ENCODE results near the gene RPS14. TPM values are rescaled to one million over a fixed set of nuclear protein-coding genes. Genes with fewer than 3 reads are reported as not detected.
A peak's percentile ranks its signal among the peaks of the same experiment; 100 is the strongest.

Gene RPS14
- 1,000 to 10,000 TPM; 2,270 to 3,312 TPM for total RNA-seq

- H3K36me3 Mint-ChIP-seq (ENCODE audit: low read depth) = peaks cover 49% of the 10 kb centered on the region
- no peaks in the 10 kb centered on the region for H3K27me3 Mint-ChIP-seq
Observed at GRCh38 chr5:150449517-150450339, at the start of gene RPS14. TSS of gene RPS14 (minus strand) at chr5:150449739. CDS start at chr5:150447733, 2,006 bp downstream.

DNA sequence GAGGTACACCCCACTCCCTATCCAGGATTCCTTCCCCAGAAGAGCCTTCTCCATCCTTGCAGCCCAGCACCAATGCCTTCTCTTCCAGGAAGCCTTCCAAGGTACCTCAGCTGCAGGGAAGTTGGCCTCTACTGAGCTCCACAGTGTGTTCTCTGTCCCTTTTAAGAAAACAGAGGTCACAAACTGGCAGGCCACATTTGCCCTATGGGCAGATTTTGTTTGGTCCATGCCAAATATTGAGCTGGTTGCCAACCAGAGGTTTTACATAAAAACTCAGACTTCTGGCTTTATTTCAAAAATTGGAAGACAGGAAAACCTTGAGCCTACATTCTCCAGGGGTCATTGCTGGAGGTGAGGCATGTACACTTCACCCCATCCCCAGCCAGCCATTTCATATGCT, 49.4 kb upstream of the RPS14 start:
- Mint-ChIP-seq H3K9me3 (ENCODE audit: low read depth) (no peaks in the 10 kb centered on the region), H3K4me3 (no peak overlapping the region), H3K27ac (no peak overlapping the region), H3K4me1 (no peaks in the 10 kb centered on the region), H3K27me3 (no peaks in the 10 kb centered on the region), H3K36me3 (ENCODE audit: low read depth) (no peaks in the 10 kb centered on the region)
- DNase-seq = no peak
- POLR2A ChIA-PET = no interaction called here
- CTCF ChIA-PET = interaction anchor here (1.0 kb wide), 1 partner anchor 15 kb away, joined by 3 read pairs; no protein-coding TSS in a partner anchor
- intact Hi-C loops (cut with DNase I, micrococcal nuclease) = no loop called here
- ATAC-seq = no peak

More at GRCh38 chr5:150449517-150450339, at the start of gene RPS14:
- no peaks in the 10 kb centered on the region for H3K9me3 Mint-ChIP-seq (ENCODE audit: low read depth)
- ATAC-seq (peak; percentile 93), DNase-seq (peak; percentile 96)
- intact Hi-C loops (cut with DNase I, micrococcal nuclease) = loop anchor here (1.0 to 5.0 kb wide), 11 partner anchors 9 to 899 kb away; partner anchors contain the start of genes CD74 (in 1 of the 2), CSNK1A1 (in 1 of the 2), GM2A (in 1 of the 2) and HMGXB3 (in 1 of the 2)
- peaks cover 31% of the 10 kb centered on the region for H3K4me1 Mint-ChIP-seq
- CTCF ChIA-PET = interaction anchor here (0.5 to 2.1 kb wide), 25 partner anchors 9 to 459 kb away, joined by 3 to 11 read pairs (median 4); partner anchors contain the start of genes CD74, DCTN4, IRGM and TCOF1
- peak within 1 kb of the TSS; percentile 95 for H3K4me3 Mint-ChIP-seq
- POLR2A ChIA-PET = interaction anchor here (0.6 to 1.6 kb wide), 12 partner anchors 10 to 803 kb away, joined by 3 to 10 read pairs (median 4); partner anchors contain the start of genes CD74, DCTN4, RBM22 and SMIM3
- peak within 1 kb of the TSS; percentile 99 for H3K27ac Mint-ChIP-seq

DNA sequence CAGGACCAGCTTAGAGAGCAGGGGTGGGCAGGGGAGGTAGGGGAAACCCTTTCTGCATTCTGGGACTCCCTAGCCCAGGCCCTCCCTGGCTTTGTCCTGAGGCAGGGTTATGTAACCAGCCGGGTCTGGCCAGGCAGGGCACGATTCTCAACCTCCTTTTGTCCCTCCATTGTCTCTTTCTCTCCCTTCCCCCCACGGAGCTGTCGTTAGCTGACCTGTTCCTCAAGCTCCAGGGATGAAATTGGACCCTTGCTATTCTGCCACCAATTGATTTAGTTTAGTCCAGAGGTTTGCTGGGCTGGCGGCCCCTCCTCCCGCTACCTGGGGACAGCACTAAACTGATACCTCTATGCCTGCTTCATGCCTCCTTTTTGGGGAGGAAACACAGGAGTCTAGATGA, 49.0 kb upstream of the RPS14 start:
- ATAC-seq = no peak
- H3K4me3 Mint-ChIP-seq = no peak overlapping the region
- POLR2A ChIA-PET = no interaction called here
- no peaks in the 10 kb centered on the region for H3K27me3 Mint-ChIP-seq
- H3K9me3 Mint-ChIP-seq (ENCODE audit: low read depth) = no peaks in the 10 kb centered on the region
- no peaks in the 10 kb centered on the region for H3K4me1 Mint-ChIP-seq
- H3K27ac Mint-ChIP-seq = no peak overlapping the region
- H3K36me3 Mint-ChIP-seq (ENCODE audit: low read depth) = no peaks in the 10 kb centered on the region
- no peak for DNase-seq
- CTCF ChIA-PET = no interaction called here
- intact Hi-C loops (cut with DNase I, micrococcal nuclease) = no loop called here

DNA sequence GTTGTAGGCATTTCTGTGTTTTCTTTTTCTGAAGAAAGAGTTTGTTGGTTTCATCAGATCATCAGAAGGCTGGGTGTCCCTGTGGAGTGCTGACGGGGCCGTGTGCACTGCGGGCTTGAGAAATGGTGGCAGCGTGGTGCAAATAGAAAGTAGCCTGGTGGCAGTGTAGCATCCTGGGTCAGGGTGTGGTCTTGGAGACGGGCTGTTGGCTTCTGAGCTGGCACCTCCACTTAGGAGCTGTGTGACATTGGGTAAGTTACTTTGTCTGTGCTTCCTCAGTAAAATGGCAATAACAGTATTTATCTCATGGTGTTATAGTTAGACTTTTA, 48.4 kb upstream of the RPS14 start:
- intact Hi-C loops (cut with DNase I, micrococcal nuclease) = no loop called here
- Mint-ChIP-seq H3K36me3 (ENCODE audit: low read depth) (no peaks in the 10 kb centered on the region), H3K27me3 (no peaks in the 10 kb centered on the region), H3K27ac (no peak overlapping the region), H3K4me3 (no peak overlapping the region), H3K9me3 (ENCODE audit: low read depth) (no peaks in the 10 kb centered on the region), H3K4me1 (no peaks in the 10 kb centered on the region)
- ChIA-PET POLR2A (no interaction called here), CTCF (no interaction called here)
- DNase-seq = no peak
- ATAC-seq = no peak

DNA sequence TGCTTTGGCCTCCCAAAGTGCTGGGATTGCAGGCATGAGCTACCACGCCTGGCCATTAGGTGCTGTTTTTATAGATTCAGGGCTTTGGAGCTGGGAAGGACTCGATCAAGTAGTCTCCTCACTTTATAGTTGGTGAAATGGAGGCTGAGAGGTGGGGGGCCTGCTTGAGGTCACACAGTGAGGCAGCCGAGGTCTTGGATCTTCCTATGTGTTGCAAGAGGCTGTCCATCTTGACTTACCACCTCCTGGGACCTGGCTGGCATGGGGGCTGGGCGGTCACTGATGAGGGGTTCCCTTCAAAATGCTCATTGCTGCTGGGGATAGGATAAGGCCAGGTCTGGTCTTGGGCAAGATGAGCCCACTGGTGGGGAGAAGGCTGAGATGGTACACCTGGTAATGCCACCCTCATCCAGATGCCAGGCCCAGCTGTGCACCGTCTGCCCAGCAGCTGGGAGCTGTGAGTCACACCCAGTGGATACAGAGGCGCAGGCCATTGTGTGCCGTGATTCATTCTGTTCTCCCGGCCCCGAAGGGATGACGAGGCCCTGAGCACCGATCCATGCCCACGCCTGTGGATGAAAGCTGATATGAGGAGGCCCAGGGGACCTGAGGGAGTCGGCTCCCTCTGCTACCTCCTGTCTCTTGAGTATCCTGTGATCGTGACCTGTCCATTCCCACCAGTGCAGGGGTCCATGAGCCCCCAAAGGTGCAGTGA, 47.9 kb upstream of the RPS14 start:
- Mint-ChIP-seq H3K27me3 (no peaks in the 10 kb centered on the region), H3K4me3 (no peak overlapping the region), H3K27ac (no peak overlapping the region), H3K9me3 (ENCODE audit: low read depth) (no peaks in the 10 kb centered on the region), H3K4me1 (no peaks in the 10 kb centered on the region), H3K36me3 (ENCODE audit: low read depth) (no peaks in the 10 kb centered on the region)
- ATAC-seq (no peak), DNase-seq (no peak)
- ChIA-PET CTCF (no interaction called here), POLR2A (no interaction called here)
- intact Hi-C loops (cut with DNase I, micrococcal nuclease) = no loop called here

- no peak overlapping the region for H3K4me3 Mint-ChIP-seq
- H3K27ac Mint-ChIP-seq = no peak overlapping the region
- CTCF ChIA-PET = interaction anchor here (1.0 kb wide), 1 partner anchor 157 kb away, joined by 3 read pairs; no protein-coding TSS in a partner anchor
- intact Hi-C loops (cut with DNase I, micrococcal nuclease) = no loop called here
- H3K27me3 Mint-ChIP-seq = no peaks in the 10 kb centered on the region
- DNase-seq = no peak
- H3K4me1 Mint-ChIP-seq = no peaks in the 10 kb centered on the region
- no peak for ATAC-seq
- POLR2A ChIA-PET = no interaction called here
- no peaks in the 10 kb centered on the region for H3K36me3 Mint-ChIP-seq (ENCODE audit: low read depth)
- H3K9me3 Mint-ChIP-seq (ENCODE audit: low read depth) = no peaks in the 10 kb centered on the region
Observed at GRCh38 chr5:150496534-150496933, 47.0 kb upstream of the RPS14 start.

- H3K27me3 Mint-ChIP-seq = no peaks in the 10 kb centered on the region
- intact Hi-C loops (cut with DNase I, micrococcal nuclease) = no loop called here
- POLR2A ChIA-PET = no interaction called here
Observed at GRCh38 chr5:150496098-150496497, 46.6 kb upstream of the RPS14 start.

DNA sequence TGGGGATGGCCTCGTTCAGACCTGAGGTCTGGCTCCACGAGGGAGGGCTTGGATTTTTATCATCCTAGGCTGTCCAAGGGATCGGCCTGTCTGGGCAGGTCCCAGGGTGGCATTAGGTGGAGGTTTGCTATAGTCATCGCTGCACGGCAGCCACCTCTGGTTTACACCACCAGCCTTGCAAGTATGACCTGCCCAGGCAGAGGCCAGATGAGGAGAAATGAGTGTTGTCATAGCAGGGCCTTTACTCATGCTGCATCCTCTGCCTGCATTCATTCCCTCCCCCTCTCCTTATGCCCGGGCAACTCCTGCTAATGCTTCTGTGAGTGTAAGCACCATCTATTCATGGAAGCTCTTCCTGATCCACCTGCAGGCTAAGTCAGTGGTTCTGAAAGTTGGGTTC, 43.1 kb upstream of the RPS14 start:
- CTCF ChIA-PET = interaction anchor here (0.9 kb wide), 1 partner anchor 20 kb away, joined by 3 read pairs; no protein-coding TSS in a partner anchor

More at GRCh38 chr5:150496098-150496497, 46.6 kb upstream of the RPS14 start:
- no peak overlapping the region for H3K27ac Mint-ChIP-seq
- H3K4me1 Mint-ChIP-seq = no peaks in the 10 kb centered on the region
- H3K4me3 Mint-ChIP-seq = no peak overlapping the region
- DNase-seq (no peak), ATAC-seq (no peak)
- H3K9me3 Mint-ChIP-seq (ENCODE audit: low read depth) = no peaks in the 10 kb centered on the region
- H3K36me3 Mint-ChIP-seq (ENCODE audit: low read depth) = no peaks in the 10 kb centered on the region
- CTCF ChIA-PET = interaction anchor here (1.0 kb wide), 1 partner anchor 158 kb away, joined by 3 read pairs; no protein-coding TSS in a partner anchor

GRCh38 chr5:150491876-150492275, 42.3 kb upstream of the RPS14 start:
- Mint-ChIP-seq H3K27ac (no peak overlapping the region), H3K27me3 (peaks cover 3% of the 10 kb centered on the region), H3K36me3 (ENCODE audit: low read depth) (no peaks in the 10 kb centered on the region), H3K4me3 (no peak overlapping the region), H3K4me1 (peaks cover 8% of the 10 kb centered on the region), H3K9me3 (ENCODE audit: low read depth) (no peaks in the 10 kb centered on the region)
- ChIA-PET POLR2A (no interaction called here), CTCF (interaction anchor here (0.7 to 1.4 kb wide), 2 partner anchors 20 to 24 kb away, joined by 3 read pairs; no protein-coding TSS in a partner anchor)
- ATAC-seq (no peak), DNase-seq (no peak)
- intact Hi-C loops (cut with DNase I, micrococcal nuclease) = no loop called here

More for the DNA sequence above, 43.1 kb upstream of the RPS14 start:
- intact Hi-C loops (cut with DNase I, micrococcal nuclease) = no loop called here
- Mint-ChIP-seq H3K36me3 (ENCODE audit: low read depth) (no peaks in the 10 kb centered on the region), H3K4me3 (no peak overlapping the region), H3K9me3 (ENCODE audit: low read depth) (no peaks in the 10 kb centered on the region), H3K4me1 (peaks cover 1% of the 10 kb centered on the region), H3K27me3 (no peaks in the 10 kb centered on the region), H3K27ac (no peak overlapping the region)
- ATAC-seq (no peak), DNase-seq (no peak)
- POLR2A ChIA-PET = interaction anchor here (0.7 kb wide), 2 partner anchors 204 to 930 kb away, joined by 3 read pairs; no protein-coding TSS in a partner anchor

- Mint-ChIP-seq H3K27me3 (peaks cover 3% of the 10 kb centered on the region), H3K36me3 (ENCODE audit: low read depth) (no peaks in the 10 kb centered on the region), H3K4me3 (no peak overlapping the region), H3K27ac (no peak overlapping the region), H3K4me1 (peaks cover 8% of the 10 kb centered on the region), H3K9me3 (ENCODE audit: low read depth) (no peaks in the 10 kb centered on the region)
- POLR2A ChIA-PET = no interaction called here
- DNase-seq (no peak), ATAC-seq (no peak)
- CTCF ChIA-PET = interaction anchor here (0.7 to 1.2 kb wide), 4 partner anchors 9 to 736 kb away, joined by 3 read pairs; no protein-coding TSS in a partner anchor
- intact Hi-C loops (cut with DNase I, micrococcal nuclease) = no loop called here
Observed at GRCh38 chr5:150490754-150491153, 41.2 kb upstream of the RPS14 start.

DNA sequence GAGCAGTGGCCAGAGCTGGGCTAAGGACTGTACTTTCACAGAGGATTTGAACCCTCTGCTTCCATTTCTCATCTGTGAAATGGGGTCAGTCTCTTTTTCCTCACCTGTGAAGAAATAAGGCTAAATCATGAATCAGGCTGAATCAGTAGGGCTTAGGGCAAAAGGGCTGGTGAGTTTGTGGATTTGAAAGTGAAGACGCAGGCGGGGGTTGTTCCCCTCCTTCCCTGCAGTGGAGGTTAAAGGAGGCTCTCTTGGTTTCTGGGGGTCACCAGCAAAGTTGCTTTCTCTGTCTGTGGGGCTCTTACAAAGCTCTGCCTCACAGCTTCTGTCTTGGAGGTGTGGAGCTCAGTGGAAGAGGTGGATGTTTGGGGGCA, 40.7 kb upstream of the RPS14 start:
- no peak overlapping the region for H3K4me3 Mint-ChIP-seq
- no peaks in the 10 kb centered on the region for H3K36me3 Mint-ChIP-seq (ENCODE audit: low read depth)
- no peak overlapping the region for H3K27ac Mint-ChIP-seq
- no peaks in the 10 kb centered on the region for H3K9me3 Mint-ChIP-seq (ENCODE audit: low read depth)
- peaks cover 3% of the 10 kb centered on the region for H3K27me3 Mint-ChIP-seq
- DNase-seq = no peak
- ChIA-PET CTCF (interaction anchor here (0.7 to 1.2 kb wide), 3 partner anchors 10 to 165 kb away, joined by 3 to 4 read pairs (median 3); no protein-coding TSS in a partner anchor), POLR2A (no interaction called here)
- ATAC-seq = no peak
- peaks cover 8% of the 10 kb centered on the region for H3K4me1 Mint-ChIP-seq
- intact Hi-C loops (cut with DNase I, micrococcal nuclease) = no loop called here
